Astrocyte (in vitro differentiated cells and primary cell): ENCODE results near the gene SLC44A1.

Experiments
- CTCF ChIP-seq: IDR thresholded peaks from 2 replicates; pipeline ENCODE4 v1.5.1; 2011; ENCODE audit warnings: low read depth, mild to moderate bottlenecking, inconsistent platforms, low read length, moderate library complexity; ENCODE audit not compliant: insufficient read depth
- EZH2 ChIP-seq: IDR thresholded peaks from 2 replicates; pipeline ENCODE4 v1.6.1; 2012; ENCODE audit warnings: mild to moderate bottlenecking, low read length, inconsistent platforms; ENCODE audit not compliant: insufficient read depth

GRCh38 chr9:105254226-105254625 is 9.8 kb downstream of the SLC44A1 start:
- no peak for TF ChIP-seq CTCF
- no peak for TF ChIP-seq EZH2
